Tibial nerve (tissue), 4 donors: Measurements from ENCODE around the gene SMAD9.

Experiments
- EP300 ChIP-seq, 2 donors: sonication (generic); formaldehyde crosslinking; IDR thresholded peaks; one replicate each; pipeline ENCODE4 v1.6.1; 2017; ENCODE audit warnings: antibody characterized with exemption in 2 of 2, mild to moderate bottlenecking in 1 of 2
- POLR2A ChIP-seq, 2 donors: fragments of 450-650 bp; IDR thresholded peaks; one replicate each; pipeline ENCODE4 v1.6.1; 2017; ENCODE audit warnings: antibody characterized with exemption in 2 of 2, mild to moderate bottlenecking in 2 of 2, moderate library complexity in 2 of 2
- TF ChIP-seq, protein P1 (sequence below), 5 experiments: fragments of 200-600 bp in 3 of 5; fragments of 450-650 bp in 2 of 5; sonication (generic) in 3 of 5; IDR thresholded peaks; one replicate each; pipeline ENCODE4 v1.5.1; 2016 to 2019; ENCODE audit warnings: antibody characterized with exemption in 5 of 5, mild to moderate bottlenecking in 3 of 5, moderate library complexity in 2 of 5

DNA sequence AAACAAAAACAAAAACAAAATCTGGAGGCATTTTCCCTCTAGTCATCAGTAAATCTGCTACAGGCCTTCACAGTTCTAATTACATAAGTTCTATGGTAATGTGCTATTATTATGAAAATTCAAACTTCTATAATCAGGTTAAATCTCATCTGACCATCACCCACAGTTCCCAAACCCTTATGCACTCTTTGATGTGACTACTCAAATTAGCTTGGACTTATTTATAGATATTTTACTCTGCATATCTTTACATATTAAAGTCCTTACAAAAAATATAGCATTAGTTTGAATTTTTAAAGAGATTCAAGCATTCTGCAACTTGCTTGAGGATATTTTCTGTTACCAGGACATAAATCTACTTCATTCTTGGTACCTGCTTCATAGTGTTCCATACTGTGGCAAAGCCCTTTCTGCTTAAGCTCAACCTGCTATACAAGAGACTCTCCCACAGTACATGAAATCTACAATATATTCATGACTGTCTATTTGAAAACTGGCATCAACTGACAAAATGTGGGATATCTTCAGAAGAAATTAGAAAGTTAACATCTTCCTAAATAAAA, 22.9 kb downstream of the SMAD9 start:
- TF ChIP-seq, protein P1, sequence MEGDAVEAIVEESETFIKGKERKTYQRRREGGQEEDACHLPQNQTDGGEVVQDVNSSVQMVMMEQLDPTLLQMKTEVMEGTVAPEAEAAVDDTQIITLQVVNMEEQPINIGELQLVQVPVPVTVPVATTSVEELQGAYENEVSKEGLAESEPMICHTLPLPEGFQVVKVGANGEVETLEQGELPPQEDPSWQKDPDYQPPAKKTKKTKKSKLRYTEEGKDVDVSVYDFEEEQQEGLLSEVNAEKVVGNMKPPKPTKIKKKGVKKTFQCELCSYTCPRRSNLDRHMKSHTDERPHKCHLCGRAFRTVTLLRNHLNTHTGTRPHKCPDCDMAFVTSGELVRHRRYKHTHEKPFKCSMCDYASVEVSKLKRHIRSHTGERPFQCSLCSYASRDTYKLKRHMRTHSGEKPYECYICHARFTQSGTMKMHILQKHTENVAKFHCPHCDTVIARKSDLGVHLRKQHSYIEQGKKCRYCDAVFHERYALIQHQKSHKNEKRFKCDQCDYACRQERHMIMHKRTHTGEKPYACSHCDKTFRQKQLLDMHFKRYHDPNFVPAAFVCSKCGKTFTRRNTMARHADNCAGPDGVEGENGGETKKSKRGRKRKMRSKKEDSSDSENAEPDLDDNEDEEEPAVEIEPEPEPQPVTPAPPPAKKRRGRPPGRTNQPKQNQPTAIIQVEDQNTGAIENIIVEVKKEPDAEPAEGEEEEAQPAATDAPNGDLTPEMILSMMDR (IDR thresholded peaks at IDR 0.05): no peak
- no peak for TF ChIP-seq POLR2A (IDR thresholded peaks at IDR 0.05)
- TF ChIP-seq EP300 (IDR thresholded peaks at IDR 0.05): no peak
